Adrenal gland (tissue), 5 donors: ENCODE results near the gene LRRC59.

ENCODE experiments used
- POLR2A ChIP-seq, 2 donors: fragments of 450-650 bp; IDR thresholded peaks; one replicate each; pipeline ENCODE4 v1.6.1; 2017; ENCODE audit warnings: antibody characterized with exemption in 2 of 2, mild to moderate bottlenecking in 2 of 2, moderate library complexity in 1 of 2
- TF ChIP-seq, protein P1 (sequence below), 6 experiments: fragments of 450-650 bp in 4 of 6; fragments of 200-600 bp in 2 of 6; sonication (generic) in 1 of 6; IDR thresholded peaks; 1 replicate in 5 of 6; 2 replicates in 1 of 6; pipeline versions ENCODE4 v1.5.1 to v1.8.0; 2016 to 2021; ENCODE audit warnings: antibody characterized with exemption in 6 of 6, mild to moderate bottlenecking in 2 of 6, moderate library complexity in 1 of 6
- donor health status: DM: no; HTN: no; CAD: no.

DNA sequence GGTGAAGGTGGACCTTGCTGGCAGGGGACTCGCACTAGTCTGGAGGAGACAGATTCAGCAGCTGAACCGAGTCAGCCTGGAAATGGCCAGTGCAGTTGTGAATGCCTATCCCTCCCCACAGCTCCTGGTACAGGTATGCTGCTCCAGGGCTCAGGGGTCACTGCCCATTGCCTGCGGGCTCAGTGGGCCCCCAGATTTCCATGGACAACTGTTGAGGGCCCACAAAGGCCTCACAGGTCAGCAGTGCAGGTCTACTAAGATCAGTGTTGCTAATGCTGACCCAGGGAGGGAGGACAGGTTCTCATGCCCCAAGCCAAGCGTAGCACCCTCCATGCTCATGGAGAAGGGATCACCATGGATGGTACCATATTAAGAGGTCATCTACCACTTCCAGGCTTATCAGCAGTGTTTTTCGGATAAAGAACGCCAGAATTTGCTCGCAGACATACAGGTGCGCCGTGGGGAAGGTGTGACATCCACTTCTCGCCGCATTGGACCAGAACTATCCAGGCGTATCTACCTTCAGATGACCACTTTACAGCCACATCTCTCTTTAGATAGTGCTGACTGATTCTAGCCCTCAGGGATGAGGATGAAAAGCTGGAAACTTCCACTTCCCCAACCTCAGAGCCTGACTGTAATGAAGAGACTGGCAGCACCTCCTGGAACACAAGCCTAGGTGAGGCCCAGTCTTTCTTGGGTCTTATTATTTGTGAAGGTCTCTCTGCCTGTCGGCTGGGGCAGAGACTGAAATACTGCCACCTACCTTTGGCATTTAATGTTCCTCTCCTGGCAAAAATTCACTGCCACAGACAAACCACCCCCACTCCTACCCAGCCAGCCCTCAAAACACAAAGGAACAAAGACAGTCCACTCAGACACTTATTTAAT lies 16.7 kb downstream of the LRRC59 start:
- TF ChIP-seq POLR2A (IDR thresholded peaks at IDR 0.05), result no peak
- TF ChIP-seq, protein P1, sequence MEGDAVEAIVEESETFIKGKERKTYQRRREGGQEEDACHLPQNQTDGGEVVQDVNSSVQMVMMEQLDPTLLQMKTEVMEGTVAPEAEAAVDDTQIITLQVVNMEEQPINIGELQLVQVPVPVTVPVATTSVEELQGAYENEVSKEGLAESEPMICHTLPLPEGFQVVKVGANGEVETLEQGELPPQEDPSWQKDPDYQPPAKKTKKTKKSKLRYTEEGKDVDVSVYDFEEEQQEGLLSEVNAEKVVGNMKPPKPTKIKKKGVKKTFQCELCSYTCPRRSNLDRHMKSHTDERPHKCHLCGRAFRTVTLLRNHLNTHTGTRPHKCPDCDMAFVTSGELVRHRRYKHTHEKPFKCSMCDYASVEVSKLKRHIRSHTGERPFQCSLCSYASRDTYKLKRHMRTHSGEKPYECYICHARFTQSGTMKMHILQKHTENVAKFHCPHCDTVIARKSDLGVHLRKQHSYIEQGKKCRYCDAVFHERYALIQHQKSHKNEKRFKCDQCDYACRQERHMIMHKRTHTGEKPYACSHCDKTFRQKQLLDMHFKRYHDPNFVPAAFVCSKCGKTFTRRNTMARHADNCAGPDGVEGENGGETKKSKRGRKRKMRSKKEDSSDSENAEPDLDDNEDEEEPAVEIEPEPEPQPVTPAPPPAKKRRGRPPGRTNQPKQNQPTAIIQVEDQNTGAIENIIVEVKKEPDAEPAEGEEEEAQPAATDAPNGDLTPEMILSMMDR (IDR thresholded peaks at IDR 0.05), result no peak
